IMR-90 (cell line): ENCODE measurements around the gene GOLGA6L24. TPM values are rescaled to one million over a fixed set of nuclear protein-coding genes. Genes with fewer than 3 reads are reported as not detected.
"Not testable (repeated sequence)": the region's sequence is repeated elsewhere in the genome, so short reads cannot be mapped to it uniquely, and the experiment has no call there.

Experiments
- ATAC-seq: fragments of 200-7000 bp; cut with Tn5 transposase; 2 replicates; pipeline ENCODE4 v1.9.1; 2020; ENCODE audit warnings: low read depth, mild to moderate bottlenecking, moderate library complexity
- BruUV-seq: library from RNA; stranded (reverse); fragments of 400-500 nt; replicated peaks from 2 replicates; lab custom pipeline; 2021; lab: Mats Ljungman, UMichigan
- CTCF ChIA-PET: fragments of 300-600 bp; formaldehyde crosslinking; extraction: SDS; loops from one replicate; lab custom pipeline; 2021; ENCODE audit warnings: antibody characterized with exemption; lab: Yijun Ruan, JAX
- POLR2A ChIA-PET: fragments of 300-600 bp; sonication (Branson Sonifier 250); formaldehyde crosslinking; loops from one replicate; lab custom pipeline; 2022; ENCODE audit warnings: antibody characterized with exemption; ENCODE audit not compliant: unreplicated experiment; lab: Charles Lee
- DNase-seq: peaks from one replicate; pipeline ENCODE4 v3.0.0; 2013
- H2AFZ ChIP-seq: replicated peaks from 2 replicates; pipeline ENCODE3; 2013; ENCODE audit warnings: low read length, mild to moderate bottlenecking; ENCODE audit not compliant: poor library complexity
- H2AK5ac ChIP-seq: 2 replicates; pipeline ENCODE4 v1.6.1; 2013; ENCODE audit warnings: low read depth, low read length, inconsistent platforms
- H2AK9ac ChIP-seq: replicated peaks from 2 replicates; pipeline ENCODE3; 2013; ENCODE audit warnings: mild to moderate bottlenecking, low read depth, low read length, moderate library complexity; ENCODE audit not compliant: poor library complexity
- H2BK120ac ChIP-seq: 2 replicates; pipeline ENCODE4 v1.6.1; 2013; ENCODE audit warnings: low read depth, low read length, inconsistent platforms
- H2BK15ac ChIP-seq: 3 replicates; pipeline ENCODE4 v1.6.1; 2013; ENCODE audit warnings: low read depth, low read length, inconsistent platforms
- H2BK20ac ChIP-seq: 2 replicates; pipeline ENCODE4 v1.6.1; 2013; ENCODE audit warnings: low read depth, mild to moderate bottlenecking, inconsistent platforms, low read length, moderate library complexity
- H2BK5ac ChIP-seq: 2 replicates; pipeline ENCODE4 v1.6.1; 2013; ENCODE audit warnings: mild to moderate bottlenecking, low read depth, low read length, inconsistent platforms; ENCODE audit not compliant: poor library complexity, severe bottlenecking
- H3K14ac ChIP-seq: replicated peaks from 2 replicates; pipeline ENCODE4 v1.6.1; 2013; ENCODE audit warnings: low read depth, low read length, inconsistent platforms
- H3K18ac ChIP-seq: 2 replicates; pipeline ENCODE4 v1.6.1; 2013; ENCODE audit warnings: low read depth, low read length, control low read depth
- H3K23ac ChIP-seq: 2 replicates; pipeline ENCODE4 v1.6.1; 2013; ENCODE audit warnings: low read depth, low read length, inconsistent platforms
- H3K27ac ChIP-seq: 2 replicates; pipeline ENCODE4 v1.5.1; 2013; ENCODE audit warnings: mild to moderate bottlenecking, control low read depth, low read length; ENCODE audit not compliant: insufficient read depth
- H3K27me3 ChIP-seq: 2 replicates; pipeline ENCODE4 v1.6.1; 2013; ENCODE audit warnings: low read length; ENCODE audit not compliant: control insufficient read depth, insufficient read depth
- H3K36me3 ChIP-seq: 2 replicates; pipeline ENCODE4 v1.6.1; 2013; ENCODE audit warnings: low read length, mixed read lengths; ENCODE audit not compliant: control insufficient read depth, insufficient read depth
- H3K4ac ChIP-seq: 2 replicates; pipeline ENCODE4 v1.6.1; 2013; ENCODE audit warnings: low read depth, low read length, inconsistent platforms
- H3K4me1 ChIP-seq: 2 replicates; pipeline ENCODE4 v1.6.1; 2013; ENCODE audit warnings: low read length, mixed read lengths; ENCODE audit not compliant: control insufficient read depth, insufficient read depth
- H3K4me2 ChIP-seq: 2 replicates; pipeline ENCODE4 v1.6.1; 2013; ENCODE audit warnings: low read depth, mild to moderate bottlenecking, control low read depth, low read length, moderate library complexity
- H3K4me3 ChIP-seq: 2 replicates; pipeline ENCODE4 v1.5.1; 2013; ENCODE audit warnings: low read depth, mild to moderate bottlenecking, control low read depth, low read length, moderate library complexity; ENCODE audit not compliant: insufficient read depth
- H3K56ac ChIP-seq: 2 replicates; pipeline ENCODE4 v1.6.1; 2013; ENCODE audit warnings: low read length, inconsistent platforms; ENCODE audit not compliant: insufficient read depth; ENCODE audit errors: extremely low read depth
- H3K79me1 ChIP-seq, 2 experiments: 2 replicates each; pipeline ENCODE4 v1.6.1; 2013; ENCODE audit warnings: low read length in 2 of 2, inconsistent platforms in 1 of 2, low read depth in 1 of 2
- H3K9ac ChIP-seq: 2 replicates; pipeline ENCODE4 v1.6.1; 2013; ENCODE audit warnings: low read depth, low read length, control low read depth
- H3K9me1 ChIP-seq: 2 replicates; pipeline ENCODE4 v1.6.1; 2013; ENCODE audit warnings: low read length, inconsistent platforms; ENCODE audit not compliant: insufficient read depth
- H3K9me3 ChIP-seq: 2 replicates; pipeline ENCODE4 v1.6.1; 2013; ENCODE audit warnings: low read length; ENCODE audit not compliant: control insufficient read depth, insufficient read depth
- H4K20me1 ChIP-seq: 2 replicates; pipeline ENCODE4 v1.6.1; 2013; ENCODE audit warnings: low read length, inconsistent platforms; ENCODE audit not compliant: insufficient read depth
- H4K5ac ChIP-seq: 2 replicates; pipeline ENCODE4 v1.6.1; 2013; ENCODE audit warnings: mild to moderate bottlenecking, low read depth, low read length, control low read depth
- H4K8ac ChIP-seq, 2 experiments: 2 replicates each; pipeline ENCODE4 v1.6.1; 2013; ENCODE audit warnings: low read depth in 2 of 2, low read length in 2 of 2, control low read depth in 1 of 2, inconsistent platforms in 1 of 2
- H4K91ac ChIP-seq: 2 replicates; pipeline ENCODE4 v1.6.1; 2013; ENCODE audit warnings: low read depth, low read length, inconsistent platforms; ENCODE audit not compliant: insufficient read depth
- WGBS, 2 experiments: methylation state at CpG; one replicate each; pipeline versions ENCODE4 v1.1.5 to v1.1.7; 2013; ENCODE audit warnings: missing lambda C conversion rate in 2 of 2; ENCODE audit not compliant: insufficient read length in 1 of 2; ENCODE audit errors: extremely low coverage in 2 of 2; 5-methylcytosine and 5-hydroxymethylcytosine counted together
- dilution Hi-C: fragments of 300-500 bp; cut with HindIII; formaldehyde crosslinking; loops from one replicate; pipeline ENCODE4 v1.14.3; 2018; ENCODE audit warnings: low sequenced_read_pairs; ENCODE audit not compliant: unreplicated experiment
- in situ Hi-C: fragments of 300-500 bp; cut with MboI; formaldehyde crosslinking; loops from 3 replicates; pipeline ENCODE4 v1.14.3; 2019; ENCODE audit warnings: low sequenced_read_pairs, inconsistent platforms, mixed read lengths
- intact Hi-C: fragments of 100-400 bp; cut with micrococcal nuclease; formaldehyde crosslinking; loops from 2 replicates; pipeline ENCODE4 v1.10.0; 2022
- polyA plus RNA-seq, 3 experiments: library from polyadenylated mRNA; depleted of rRNA; stranded (reverse); fragments of >200 nt; gene quantifications; 2 replicates each; pipeline ENCODE4 v1.2.3, GENCODE V29; 2012; ENCODE audit warnings: low replicate concordance in 1 of 3
- total RNA-seq: library from RNA; depleted of rRNA; stranded (reverse); fragments of >200 nt; gene quantifications from 2 replicates; pipeline ENCODE4 v1.2.3, GENCODE V29; 2012

Gene GOLGA6L24
- total and polyA plus RNA-seq, 2 of the 4 experiments (the other 2 are of a cell fraction) = not detected

GRCh38 chr15:28396022-28396421, 38.1 kb upstream of the GOLGA6L24 start:
- CTCF ChIA-PET, H3K9me1 ChIP-seq, H3K9me3 ChIP-seq, H2BK15ac ChIP-seq, POLR2A ChIA-PET, intact Hi-C loops, H3K23ac ChIP-seq, H2BK120ac ChIP-seq, H2AFZ ChIP-seq, H3K4ac ChIP-seq, H4K5ac ChIP-seq, H3K18ac ChIP-seq, BruUV-seq, H3K79me1 ChIP-seq, H3K4me1 ChIP-seq, DNase-seq, H4K91ac ChIP-seq, H3K9ac ChIP-seq, H4K8ac ChIP-seq, H2AK9ac ChIP-seq, H3K4me2 ChIP-seq, H3K27me3 ChIP-seq, dilution Hi-C loops, H2BK20ac ChIP-seq, H3K56ac ChIP-seq, ATAC-seq, H2AK5ac ChIP-seq, H2BK5ac ChIP-seq, H3K4me3 ChIP-seq, H3K14ac ChIP-seq, H4K20me1 ChIP-seq, H3K36me3 ChIP-seq, H3K27ac ChIP-seq, in situ Hi-C loops: not testable (repeated sequence)
- WGBS, 2 experiments = no CpG with 5 or more reads among the region's 11 CpGs

- H2BK20ac ChIP-seq, H3K23ac ChIP-seq, H3K14ac ChIP-seq, H3K4ac ChIP-seq, H2BK120ac ChIP-seq, H3K9me1 ChIP-seq, H3K4me1 ChIP-seq, H4K20me1 ChIP-seq, H2BK15ac ChIP-seq, H4K8ac ChIP-seq, in situ Hi-C loops, BruUV-seq, H4K91ac ChIP-seq, H3K4me3 ChIP-seq, H2AK9ac ChIP-seq, intact Hi-C loops, H3K4me2 ChIP-seq, H3K79me1 ChIP-seq, dilution Hi-C loops, H2AFZ ChIP-seq, POLR2A ChIA-PET, ATAC-seq, H3K9me3 ChIP-seq, H3K9ac ChIP-seq, DNase-seq, H3K18ac ChIP-seq, CTCF ChIA-PET, H3K56ac ChIP-seq, H3K27me3 ChIP-seq, H3K27ac ChIP-seq, H4K5ac ChIP-seq, H2BK5ac ChIP-seq, H3K36me3 ChIP-seq, H2AK5ac ChIP-seq: not testable (repeated sequence)
- no CpG with 5 or more reads among the region's 3 CpGs for WGBS, 2 experiments
Observed at GRCh38 chr15:28380053-28380452, 22.2 kb upstream of the GOLGA6L24 start.
